ENCODE results near the gene JMJD7.

DNA sequence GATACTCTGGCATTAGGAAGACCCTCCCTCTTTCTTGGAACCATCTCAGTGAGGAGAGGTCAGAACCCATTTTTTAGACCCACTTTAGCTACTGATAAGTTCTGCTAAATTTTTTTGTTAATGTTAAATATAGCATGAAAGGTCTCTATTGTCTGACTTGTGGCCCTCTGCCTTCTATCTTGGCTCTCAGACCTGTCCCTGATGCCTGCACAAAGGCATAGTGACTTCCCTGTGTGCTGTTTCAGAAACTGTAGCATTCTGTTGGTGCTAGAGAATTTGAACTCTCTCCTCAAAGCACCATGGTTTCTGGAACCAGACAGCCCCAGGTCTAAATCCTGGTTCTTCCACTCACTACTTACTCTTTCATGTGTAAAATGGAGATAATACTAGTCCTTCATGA lies 38.2 kb upstream of the JMJD7 start:
- TF ChIP-seq, protein P1, sequence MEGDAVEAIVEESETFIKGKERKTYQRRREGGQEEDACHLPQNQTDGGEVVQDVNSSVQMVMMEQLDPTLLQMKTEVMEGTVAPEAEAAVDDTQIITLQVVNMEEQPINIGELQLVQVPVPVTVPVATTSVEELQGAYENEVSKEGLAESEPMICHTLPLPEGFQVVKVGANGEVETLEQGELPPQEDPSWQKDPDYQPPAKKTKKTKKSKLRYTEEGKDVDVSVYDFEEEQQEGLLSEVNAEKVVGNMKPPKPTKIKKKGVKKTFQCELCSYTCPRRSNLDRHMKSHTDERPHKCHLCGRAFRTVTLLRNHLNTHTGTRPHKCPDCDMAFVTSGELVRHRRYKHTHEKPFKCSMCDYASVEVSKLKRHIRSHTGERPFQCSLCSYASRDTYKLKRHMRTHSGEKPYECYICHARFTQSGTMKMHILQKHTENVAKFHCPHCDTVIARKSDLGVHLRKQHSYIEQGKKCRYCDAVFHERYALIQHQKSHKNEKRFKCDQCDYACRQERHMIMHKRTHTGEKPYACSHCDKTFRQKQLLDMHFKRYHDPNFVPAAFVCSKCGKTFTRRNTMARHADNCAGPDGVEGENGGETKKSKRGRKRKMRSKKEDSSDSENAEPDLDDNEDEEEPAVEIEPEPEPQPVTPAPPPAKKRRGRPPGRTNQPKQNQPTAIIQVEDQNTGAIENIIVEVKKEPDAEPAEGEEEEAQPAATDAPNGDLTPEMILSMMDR (conservative IDR thresholded peaks at IDR 0.05), result no peak
- TF ChIP-seq EZH2 (IDR thresholded peaks at IDR 0.05; ENCODE audit: low read depth), result no peak
